Measurements from ENCODE around the gene METTL16.

DNA sequence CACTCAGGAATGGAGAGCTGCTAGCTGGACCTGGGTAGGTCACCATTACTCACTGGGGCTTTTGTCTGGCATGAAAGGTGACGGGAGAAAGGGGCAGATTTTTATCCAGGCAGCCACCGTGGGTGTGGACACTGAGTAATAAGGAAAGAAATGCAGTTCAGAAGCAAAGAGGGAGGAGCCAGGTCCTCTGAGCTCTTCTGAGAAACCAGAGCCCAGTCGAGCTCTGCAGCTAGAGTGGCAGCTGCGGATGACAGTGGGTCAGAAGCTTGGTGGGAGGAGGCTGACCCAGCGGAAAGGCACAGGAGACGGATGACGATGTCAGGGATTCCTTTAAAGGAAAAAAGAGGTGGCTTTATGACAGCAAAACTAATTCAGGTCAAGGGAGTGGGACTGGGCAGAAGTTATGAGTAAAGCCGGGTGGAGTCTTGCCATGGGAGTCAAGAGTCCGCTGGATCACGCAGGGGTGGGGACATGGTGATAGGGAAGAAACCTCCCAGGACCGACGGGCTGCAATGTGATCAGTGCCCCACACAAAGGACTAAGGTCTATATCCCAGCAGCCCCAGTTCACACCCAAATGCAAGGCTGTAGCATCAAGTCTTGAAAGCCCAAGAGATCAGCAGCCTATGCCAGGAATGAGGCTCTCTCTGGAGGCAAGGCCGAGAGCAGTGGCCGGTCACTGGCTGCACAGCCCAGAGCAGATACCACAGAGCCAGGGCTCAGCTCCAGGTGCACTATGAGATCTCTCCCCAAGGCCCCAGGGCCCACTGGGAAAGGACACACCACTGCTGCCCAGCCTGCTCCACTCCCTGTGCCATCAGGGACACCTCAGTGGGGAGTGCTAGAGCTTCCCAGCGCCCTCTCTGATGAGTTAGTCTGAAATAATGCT is 104.5 kb downstream of the METTL16 start:
- peak in 1 of 2 donors; percentile 40 for TF ChIP-seq POLR2A (IDR thresholded peaks at IDR 0.05)
- TF ChIP-seq, protein P1, sequence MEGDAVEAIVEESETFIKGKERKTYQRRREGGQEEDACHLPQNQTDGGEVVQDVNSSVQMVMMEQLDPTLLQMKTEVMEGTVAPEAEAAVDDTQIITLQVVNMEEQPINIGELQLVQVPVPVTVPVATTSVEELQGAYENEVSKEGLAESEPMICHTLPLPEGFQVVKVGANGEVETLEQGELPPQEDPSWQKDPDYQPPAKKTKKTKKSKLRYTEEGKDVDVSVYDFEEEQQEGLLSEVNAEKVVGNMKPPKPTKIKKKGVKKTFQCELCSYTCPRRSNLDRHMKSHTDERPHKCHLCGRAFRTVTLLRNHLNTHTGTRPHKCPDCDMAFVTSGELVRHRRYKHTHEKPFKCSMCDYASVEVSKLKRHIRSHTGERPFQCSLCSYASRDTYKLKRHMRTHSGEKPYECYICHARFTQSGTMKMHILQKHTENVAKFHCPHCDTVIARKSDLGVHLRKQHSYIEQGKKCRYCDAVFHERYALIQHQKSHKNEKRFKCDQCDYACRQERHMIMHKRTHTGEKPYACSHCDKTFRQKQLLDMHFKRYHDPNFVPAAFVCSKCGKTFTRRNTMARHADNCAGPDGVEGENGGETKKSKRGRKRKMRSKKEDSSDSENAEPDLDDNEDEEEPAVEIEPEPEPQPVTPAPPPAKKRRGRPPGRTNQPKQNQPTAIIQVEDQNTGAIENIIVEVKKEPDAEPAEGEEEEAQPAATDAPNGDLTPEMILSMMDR (IDR thresholded peaks at IDR 0.05): no peak
- TF ChIP-seq EP300 (IDR thresholded peaks at IDR 0.05): no peak
